MM.1S (cell line): ENCODE data around the gene WAC.

Source experiments
- EZH2 ChIP-seq: fragments of 300-600 bp; sonication (generic); optimal IDR thresholded peaks from 2 replicates; pipeline ENCODE3; 2017; ENCODE audit warnings: low read depth, mild to moderate bottlenecking, antibody characterized with exemption, low read length, mixed read lengths
- EZH2phosphoT487 ChIP-seq: fragments of 300-600 bp; sonication (generic); IDR thresholded peaks from 2 replicates; pipeline ENCODE4 v1.6.1; 2018; ENCODE audit warnings: antibody characterized with exemption, low read length
- TF ChIP-seq, protein P1 (sequence below): fragments of 300-600 bp; sonication (generic); IDR thresholded peaks from 2 replicates; pipeline ENCODE4 v1.5.1; 2016; ENCODE audit warnings: antibody characterized with exemption, low read length, mixed read lengths

- TF ChIP-seq, protein P1, sequence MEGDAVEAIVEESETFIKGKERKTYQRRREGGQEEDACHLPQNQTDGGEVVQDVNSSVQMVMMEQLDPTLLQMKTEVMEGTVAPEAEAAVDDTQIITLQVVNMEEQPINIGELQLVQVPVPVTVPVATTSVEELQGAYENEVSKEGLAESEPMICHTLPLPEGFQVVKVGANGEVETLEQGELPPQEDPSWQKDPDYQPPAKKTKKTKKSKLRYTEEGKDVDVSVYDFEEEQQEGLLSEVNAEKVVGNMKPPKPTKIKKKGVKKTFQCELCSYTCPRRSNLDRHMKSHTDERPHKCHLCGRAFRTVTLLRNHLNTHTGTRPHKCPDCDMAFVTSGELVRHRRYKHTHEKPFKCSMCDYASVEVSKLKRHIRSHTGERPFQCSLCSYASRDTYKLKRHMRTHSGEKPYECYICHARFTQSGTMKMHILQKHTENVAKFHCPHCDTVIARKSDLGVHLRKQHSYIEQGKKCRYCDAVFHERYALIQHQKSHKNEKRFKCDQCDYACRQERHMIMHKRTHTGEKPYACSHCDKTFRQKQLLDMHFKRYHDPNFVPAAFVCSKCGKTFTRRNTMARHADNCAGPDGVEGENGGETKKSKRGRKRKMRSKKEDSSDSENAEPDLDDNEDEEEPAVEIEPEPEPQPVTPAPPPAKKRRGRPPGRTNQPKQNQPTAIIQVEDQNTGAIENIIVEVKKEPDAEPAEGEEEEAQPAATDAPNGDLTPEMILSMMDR, result no peak
- TF ChIP-seq EZH2phosphoT487 (no peak), EZH2 (no peak)
These were observed 54.5 kb downstream of the WAC start for GRCh38 chr10:28587270-28587969.
